GM12891 (cell line): ENCODE data around the gene PTGS1.

Source experiments
- POLR2A ChIP-seq: IDR thresholded peaks from 2 replicates; pipeline ENCODE4 v1.6.1; 2011; ENCODE audit warnings: low read depth, low read length, control low read depth
- POLR2AphosphoS5 ChIP-seq: IDR thresholded peaks from 2 replicates; pipeline ENCODE4 v1.6.1; 2011; ENCODE audit warnings: low read depth, low read length, control low read depth
- POU2F2 ChIP-seq: IDR thresholded peaks from 2 replicates; pipeline ENCODE4 v1.6.1; 2011; ENCODE audit warnings: low read depth, mild to moderate bottlenecking, control low read depth, low read length, moderate library complexity
- SPI1 ChIP-seq: IDR thresholded peaks from 2 replicates; pipeline ENCODE4 v1.6.1; 2011; ENCODE audit warnings: low read depth, low read length, control low read depth
- TAF1 ChIP-seq: IDR thresholded peaks from 2 replicates; pipeline ENCODE4 v1.6.1; 2011; ENCODE audit warnings: low read depth, low read length, control low read depth

DNA sequence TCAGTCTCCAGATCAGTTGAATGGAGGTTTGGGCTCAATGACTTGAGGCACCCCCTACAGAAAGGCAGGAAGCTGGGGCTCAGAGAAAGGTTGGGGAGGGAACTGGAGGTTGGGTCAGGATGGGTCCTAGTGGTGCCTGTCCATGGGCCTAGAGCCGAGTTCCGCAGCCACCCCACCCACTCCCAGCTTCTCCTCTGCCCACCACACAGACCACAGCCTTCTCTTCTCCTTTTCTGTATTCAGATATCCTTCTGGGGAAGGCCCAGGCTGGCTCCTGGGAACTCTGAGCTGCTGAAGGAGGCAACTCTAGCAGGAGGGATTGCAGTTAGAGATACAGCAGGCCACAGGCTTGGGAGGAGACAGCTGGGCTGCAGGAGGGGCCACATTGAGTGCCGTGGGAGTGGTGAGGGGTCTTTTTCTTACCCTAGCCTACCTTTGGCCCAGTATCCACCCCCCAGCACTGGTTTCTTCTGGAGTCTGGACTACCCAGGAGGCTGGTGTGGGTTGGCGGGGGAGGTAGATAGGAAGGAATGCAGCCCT is 15.4 kb upstream of the PTGS1 start:
- TF ChIP-seq POLR2A, result no peak
- no peak for TF ChIP-seq POLR2AphosphoS5
- TF ChIP-seq TAF1, result no peak
- TF ChIP-seq SPI1, result no peak
- TF ChIP-seq POU2F2, result no peak
